IMR-90 (cell line): ENCODE results near the gene ST7. TPM values are rescaled to one million over a fixed set of nuclear protein-coding genes. Genes with fewer than 3 reads are reported as not detected.

ENCODE experiments used
- ATAC-seq: fragments of 200-7000 bp; cut with Tn5 transposase; 2 replicates; pipeline ENCODE4 v1.9.1; 2020; ENCODE audit warnings: low read depth, mild to moderate bottlenecking, moderate library complexity
- BruUV-seq: library from RNA; stranded (reverse); fragments of 400-500 nt; replicated peaks from 2 replicates; lab custom pipeline; 2021; lab: Mats Ljungman, UMichigan
- CTCF ChIA-PET: fragments of 300-600 bp; formaldehyde crosslinking; extraction: SDS; loops from one replicate; lab custom pipeline; 2021; ENCODE audit warnings: antibody characterized with exemption; lab: Yijun Ruan, JAX
- POLR2A ChIA-PET: fragments of 300-600 bp; sonication (Branson Sonifier 250); formaldehyde crosslinking; loops from one replicate; lab custom pipeline; 2022; ENCODE audit warnings: antibody characterized with exemption; ENCODE audit not compliant: unreplicated experiment; lab: Charles Lee
- DNase-seq: peaks from one replicate; pipeline ENCODE4 v3.0.0; 2013
- H2AFZ ChIP-seq: replicated peaks from 2 replicates; pipeline ENCODE3; 2013; ENCODE audit warnings: low read length, mild to moderate bottlenecking; ENCODE audit not compliant: poor library complexity
- H2AK5ac ChIP-seq: 2 replicates; pipeline ENCODE4 v1.6.1; 2013; ENCODE audit warnings: low read depth, low read length, inconsistent platforms
- H2AK9ac ChIP-seq: replicated peaks from 2 replicates; pipeline ENCODE3; 2013; ENCODE audit warnings: mild to moderate bottlenecking, low read depth, low read length, moderate library complexity; ENCODE audit not compliant: poor library complexity
- H2BK120ac ChIP-seq: 2 replicates; pipeline ENCODE4 v1.6.1; 2013; ENCODE audit warnings: low read depth, low read length, inconsistent platforms
- H2BK15ac ChIP-seq: 3 replicates; pipeline ENCODE4 v1.6.1; 2013; ENCODE audit warnings: low read depth, low read length, inconsistent platforms
- H2BK20ac ChIP-seq: 2 replicates; pipeline ENCODE4 v1.6.1; 2013; ENCODE audit warnings: low read depth, mild to moderate bottlenecking, inconsistent platforms, low read length, moderate library complexity
- H2BK5ac ChIP-seq: 2 replicates; pipeline ENCODE4 v1.6.1; 2013; ENCODE audit warnings: mild to moderate bottlenecking, low read depth, low read length, inconsistent platforms; ENCODE audit not compliant: poor library complexity, severe bottlenecking
- H3K14ac ChIP-seq: replicated peaks from 2 replicates; pipeline ENCODE4 v1.6.1; 2013; ENCODE audit warnings: low read depth, low read length, inconsistent platforms
- H3K18ac ChIP-seq: 2 replicates; pipeline ENCODE4 v1.6.1; 2013; ENCODE audit warnings: low read depth, low read length, control low read depth
- H3K23ac ChIP-seq: 2 replicates; pipeline ENCODE4 v1.6.1; 2013; ENCODE audit warnings: low read depth, low read length, inconsistent platforms
- H3K27ac ChIP-seq: 2 replicates; pipeline ENCODE4 v1.5.1; 2013; ENCODE audit warnings: mild to moderate bottlenecking, control low read depth, low read length; ENCODE audit not compliant: insufficient read depth
- H3K27me3 ChIP-seq: 2 replicates; pipeline ENCODE4 v1.6.1; 2013; ENCODE audit warnings: low read length; ENCODE audit not compliant: control insufficient read depth, insufficient read depth
- H3K36me3 ChIP-seq: 2 replicates; pipeline ENCODE4 v1.6.1; 2013; ENCODE audit warnings: low read length, mixed read lengths; ENCODE audit not compliant: control insufficient read depth, insufficient read depth
- H3K4ac ChIP-seq: 2 replicates; pipeline ENCODE4 v1.6.1; 2013; ENCODE audit warnings: low read depth, low read length, inconsistent platforms
- H3K4me1 ChIP-seq: 2 replicates; pipeline ENCODE4 v1.6.1; 2013; ENCODE audit warnings: low read length, mixed read lengths; ENCODE audit not compliant: control insufficient read depth, insufficient read depth
- H3K4me2 ChIP-seq: 2 replicates; pipeline ENCODE4 v1.6.1; 2013; ENCODE audit warnings: low read depth, mild to moderate bottlenecking, control low read depth, low read length, moderate library complexity
- H3K4me3 ChIP-seq: 2 replicates; pipeline ENCODE4 v1.5.1; 2013; ENCODE audit warnings: low read depth, mild to moderate bottlenecking, control low read depth, low read length, moderate library complexity; ENCODE audit not compliant: insufficient read depth
- H3K56ac ChIP-seq: 2 replicates; pipeline ENCODE4 v1.6.1; 2013; ENCODE audit warnings: low read length, inconsistent platforms; ENCODE audit not compliant: insufficient read depth; ENCODE audit errors: extremely low read depth
- H3K79me1 ChIP-seq, 2 experiments: 2 replicates each; pipeline ENCODE4 v1.6.1; 2013; ENCODE audit warnings: low read length in 2 of 2, inconsistent platforms in 1 of 2, low read depth in 1 of 2
- H3K9ac ChIP-seq: 2 replicates; pipeline ENCODE4 v1.6.1; 2013; ENCODE audit warnings: low read depth, low read length, control low read depth
- H3K9me1 ChIP-seq: 2 replicates; pipeline ENCODE4 v1.6.1; 2013; ENCODE audit warnings: low read length, inconsistent platforms; ENCODE audit not compliant: insufficient read depth
- H3K9me3 ChIP-seq: 2 replicates; pipeline ENCODE4 v1.6.1; 2013; ENCODE audit warnings: low read length; ENCODE audit not compliant: control insufficient read depth, insufficient read depth
- H4K20me1 ChIP-seq: 2 replicates; pipeline ENCODE4 v1.6.1; 2013; ENCODE audit warnings: low read length, inconsistent platforms; ENCODE audit not compliant: insufficient read depth
- H4K5ac ChIP-seq: 2 replicates; pipeline ENCODE4 v1.6.1; 2013; ENCODE audit warnings: mild to moderate bottlenecking, low read depth, low read length, control low read depth
- H4K8ac ChIP-seq, 2 experiments: 2 replicates each; pipeline ENCODE4 v1.6.1; 2013; ENCODE audit warnings: low read depth in 2 of 2, low read length in 2 of 2, control low read depth in 1 of 2, inconsistent platforms in 1 of 2
- H4K91ac ChIP-seq: 2 replicates; pipeline ENCODE4 v1.6.1; 2013; ENCODE audit warnings: low read depth, low read length, inconsistent platforms; ENCODE audit not compliant: insufficient read depth
- BHLHE40 ChIP-seq: fragments of 150-350 bp; IDR thresholded peaks from 2 replicates; pipeline ENCODE4 v1.6.1; 2016; ENCODE audit warnings: mild to moderate bottlenecking, low read depth, low read length
- CEBPB ChIP-seq: IDR thresholded peaks from 2 replicates; pipeline ENCODE4 v1.6.1; 2012; ENCODE audit warnings: low read depth, low read length, improper control_type of control experiment
- CHD1 ChIP-seq: IDR thresholded peaks from 2 replicates; pipeline ENCODE4 v1.6.1; 2012; ENCODE audit warnings: low read depth, low read length, improper control_type of control experiment
- CTCF ChIP-seq: conservative IDR thresholded peaks from 2 replicates; pipeline ENCODE4 v1.5.1; 2012; ENCODE audit warnings: mild to moderate bottlenecking, low read depth, low read length, improper control_type of control experiment
- ELK1 ChIP-seq: fragments of 150-350 bp; IDR thresholded peaks from 2 replicates; pipeline ENCODE4 v1.6.1; 2016; ENCODE audit warnings: low read depth, mild to moderate bottlenecking, low read length, moderate library complexity, borderline replicate concordance
- FOS ChIP-seq: fragments of 150-350 bp; IDR thresholded peaks from 2 replicates; pipeline ENCODE4 v1.6.1; 2016; ENCODE audit warnings: low read depth, low read length
- MAFK ChIP-seq: IDR thresholded peaks from 2 replicates; pipeline ENCODE4 v1.6.1; 2012; ENCODE audit warnings: low read depth, low read length, improper control_type of control experiment
- MAZ ChIP-seq: IDR thresholded peaks from 2 replicates; pipeline ENCODE4 v1.6.1; 2012; ENCODE audit warnings: low read depth, mild to moderate bottlenecking, low read length, improper control_type of control experiment, moderate library complexity, borderline replicate concordance
- MXI1 ChIP-seq: IDR thresholded peaks from 2 replicates; pipeline ENCODE4 v1.6.1; 2012; ENCODE audit warnings: low read depth, mild to moderate bottlenecking, low read length, moderate library complexity, borderline replicate concordance
- NFE2L2 ChIP-seq: fragments of 150-350 bp; IDR thresholded peaks from 2 replicates; pipeline ENCODE4 v1.6.1; 2016; ENCODE audit warnings: low read depth, mild to moderate bottlenecking, low read length
- POLR2A ChIP-seq: IDR thresholded peaks from 2 replicates; pipeline ENCODE4 v1.6.1; 2012; ENCODE audit warnings: mild to moderate bottlenecking, low read depth, low read length
- RAD21 ChIP-seq: IDR thresholded peaks from 2 replicates; pipeline ENCODE4 v1.6.1; 2012; ENCODE audit warnings: low read length, improper control_type of control experiment
- RCOR1 ChIP-seq: IDR thresholded peaks from 2 replicates; pipeline ENCODE4 v1.6.1; 2012; ENCODE audit warnings: mild to moderate bottlenecking, low read length, improper control_type of control experiment; ENCODE audit not compliant: insufficient replicate concordance
- RFX5 ChIP-seq: IDR thresholded peaks from 2 replicates; pipeline ENCODE4 v1.8.0; 2012; ENCODE audit warnings: low read depth, mild to moderate bottlenecking, low read length, moderate library complexity
- SMC3 ChIP-seq: fragments of 150-350 bp; IDR thresholded peaks from 2 replicates; pipeline ENCODE4 v1.6.1; 2016; ENCODE audit warnings: low read depth, mild to moderate bottlenecking, antibody characterized with exemption, low read length, moderate library complexity
- USF2 ChIP-seq: fragments of 150-350 bp; IDR thresholded peaks from 2 replicates; pipeline ENCODE4 v1.6.1; 2017; ENCODE audit warnings: mild to moderate bottlenecking, antibody characterized with exemption, low read length, low read depth
- WGBS, 2 experiments: methylation state at CpG; one replicate each; pipeline versions ENCODE4 v1.1.5 to v1.1.7; 2013; ENCODE audit warnings: missing lambda C conversion rate in 2 of 2; ENCODE audit not compliant: insufficient read length in 1 of 2; ENCODE audit errors: extremely low coverage in 2 of 2; 5-methylcytosine and 5-hydroxymethylcytosine counted together
- dilution Hi-C: fragments of 300-500 bp; cut with HindIII; formaldehyde crosslinking; loops from one replicate; pipeline ENCODE4 v1.14.3; 2018; ENCODE audit warnings: low sequenced_read_pairs; ENCODE audit not compliant: unreplicated experiment
- in situ Hi-C: fragments of 300-500 bp; cut with MboI; formaldehyde crosslinking; loops from 3 replicates; pipeline ENCODE4 v1.14.3; 2019; ENCODE audit warnings: low sequenced_read_pairs, inconsistent platforms, mixed read lengths
- intact Hi-C: fragments of 100-400 bp; cut with micrococcal nuclease; formaldehyde crosslinking; loops from 2 replicates; pipeline ENCODE4 v1.10.0; 2022
- polyA plus RNA-seq, 3 experiments: library from polyadenylated mRNA; depleted of rRNA; stranded (reverse); fragments of >200 nt; gene quantifications; 2 replicates each; pipeline ENCODE4 v1.2.3, GENCODE V29; 2012; ENCODE audit warnings: low replicate concordance in 1 of 3
- total RNA-seq: library from RNA; depleted of rRNA; stranded (reverse); fragments of >200 nt; gene quantifications from 2 replicates; pipeline ENCODE4 v1.2.3, GENCODE V29; 2012

The ST7 gene
- total and polyA plus RNA-seq, 2 of the 4 experiments (the other 2 are of a cell fraction): 18.6 to 26.0 TPM

GRCh38 chr7:117200786-117201458 lies 247.6 kb downstream of the ST7 start:
- ChIA-PET POLR2A (interaction anchor here (0.6 kb wide), 1 partner anchor 1204 kb away, joined by 3 read pairs; no protein-coding TSS in a partner anchor), CTCF (interaction anchor here (0.7 kb wide), 1 partner anchor 73 kb away, joined by 4 read pairs; no protein-coding TSS in a partner anchor)
- no peak overlapping the region for H4K91ac ChIP-seq
- no peaks in the 10 kb centered on the region for H3K9me3 ChIP-seq
- H4K20me1 ChIP-seq: no peaks in the 10 kb centered on the region
- H3K4ac ChIP-seq: no peak overlapping the region
- peaks cover 8% of the 10 kb centered on the region for H3K9me1 ChIP-seq
- no peak overlapping the region for H2AFZ ChIP-seq
- no peak overlapping the region for H3K18ac ChIP-seq
- TF ChIP-seq ELK1: no peak
- TF ChIP-seq MXI1: no peak
- no peak for TF ChIP-seq MAZ
- no peak for TF ChIP-seq SMC3
- TF ChIP-seq RAD21: no peak
- no peak for TF ChIP-seq RFX5
- TF ChIP-seq USF2: no peak
- TF ChIP-seq FOS: no peak
- no peak for TF ChIP-seq CHD1
- no peak for TF ChIP-seq CEBPB
- no peak for TF ChIP-seq BHLHE40
- no peak for TF ChIP-seq NFE2L2
- TF ChIP-seq POLR2A: no peak
- no peak for TF ChIP-seq RCOR1
- TF ChIP-seq CTCF: no peak
- no peak for TF ChIP-seq MAFK
- H2AK5ac ChIP-seq: no peak overlapping the region
- BruUV-seq: no TSS peak
- H3K14ac ChIP-seq: no peak overlapping the region
- no peaks in the 10 kb centered on the region for H3K27me3 ChIP-seq
- no peak overlapping the region for H3K9ac ChIP-seq
- DNase-seq (no peak), ATAC-seq (no peak)
- H3K4me3 ChIP-seq: no peak overlapping the region
- no peak overlapping the region for H2AK9ac ChIP-seq
- H3K27ac ChIP-seq: no peak overlapping the region
- no peak overlapping the region for H2BK20ac ChIP-seq
- H3K56ac ChIP-seq: no peak overlapping the region
- intact Hi-C loops (no loop called here), dilution Hi-C loops (no loop called here), in situ Hi-C loops (no loop called here)
- no peaks in the 10 kb centered on the region for H3K79me1 ChIP-seq
- H3K36me3 ChIP-seq: no peaks in the 10 kb centered on the region
- no peak overlapping the region for H2BK120ac ChIP-seq
- H3K23ac ChIP-seq: no peak overlapping the region
- H3K4me1 ChIP-seq: peaks cover 7% of the 10 kb centered on the region
- no peak overlapping the region for H2BK5ac ChIP-seq
- H2BK15ac ChIP-seq: no peak overlapping the region
- no peak overlapping the region for H4K5ac ChIP-seq
- 100% methylated on average over 1 of the region's 4 CpGs; no CpG with 5 or more reads in 1 of the 2 experiments for WGBS, 2 experiments
- H4K8ac ChIP-seq: no peak overlapping the region
- H3K4me2 ChIP-seq: no peak overlapping the region
